HepG2 (cell line): ENCODE data around the gene CHDH. TPM values are rescaled to one million over a fixed set of nuclear protein-coding genes. Genes with fewer than 3 reads are reported as not detected.

Experiments
- HOXA5 ChIP-seq: sonication (generic); formaldehyde crosslinking; IDR thresholded peaks from 2 replicates; pipeline ENCODE4 v1.4.0; 2020; ENCODE audit warnings: missing genetic modification reagents
- MAFG ChIP-seq: sonication (generic); formaldehyde crosslinking; IDR thresholded peaks from 2 replicates; pipeline ENCODE4 v1.5.1; 2020; ENCODE audit warnings: mild to moderate bottlenecking, missing genetic modification reagents
- NONO ChIP-seq, 2 experiments: fragments of 450-650 bp in 1 of 2; sonication (generic) in 1 of 2; formaldehyde crosslinking in 1 of 2; IDR thresholded peaks in 1 of 2; conservative IDR thresholded peaks in 1 of 2; 2 replicates each; pipeline versions ENCODE4 v1.6.1 to v1.8.0; 2017 to 2022; ENCODE audit warnings: mild to moderate bottlenecking in 1 of 2, missing genetic modification reagents in 1 of 2, moderate library complexity in 1 of 2
- TFDP2 ChIP-seq: sonication (generic); formaldehyde crosslinking; IDR thresholded peaks from 2 replicates; pipeline ENCODE4 v1.4.0; 2020; ENCODE audit warnings: missing genetic modification reagents
- ZBTB38 ChIP-seq: sonication (generic); formaldehyde crosslinking; IDR thresholded peaks from 2 replicates; pipeline ENCODE4 v1.5.1; 2020; ENCODE audit warnings: mild to moderate bottlenecking, missing genetic modification reagents
- ZBTB40 ChIP-seq, 2 experiments: fragments of 450-650 bp in 1 of 2; sonication (generic) in 1 of 2; formaldehyde crosslinking in 1 of 2; IDR thresholded peaks; 2 replicates each; pipeline versions ENCODE4 v1.6.1 to v1.8.0; 2016 to 2022; ENCODE audit warnings: antibody characterized with exemption in 1 of 2, mild to moderate bottlenecking in 1 of 2, missing genetic modification reagents in 1 of 2
- ZNF407 ChIP-seq: sonication (generic); formaldehyde crosslinking; IDR thresholded peaks from one replicate; pipeline ENCODE4 v1.5.1; 2020; ENCODE audit warnings: mild to moderate bottlenecking, missing genetic modification reagents; ENCODE audit errors: not compliant biosample characterization
- ZSCAN25 ChIP-seq: sonication (generic); formaldehyde crosslinking; IDR thresholded peaks from 2 replicates; pipeline ENCODE4 v1.8.0; 2022; ENCODE audit warnings: mild to moderate bottlenecking, missing genetic modification reagents
- polyA plus RNA-seq, 8 experiments: library from polyadenylated mRNA; depleted of rRNA in 3 of 8; stranded (reverse) in 7 of 8; unstranded in 1 of 8; fragments of >200 nt; fragmentation: Illumina TruSeq in 4 of 8; extraction: Trizol in 4 of 8; gene quantifications; 2 replicates each; pipeline versions ENCODE4 v1.2.1 to v1.2.3, GENCODE V29; 2011 to 2016; ENCODE audit warnings: low read depth in 4 of 8, missing spikeins in 1 of 8, mixed read lengths in 1 of 8; ENCODE audit not compliant: insufficient read depth in 1 of 8
- total RNA-seq, 5 experiments: library from RNA; depleted of rRNA; stranded (reverse); fragments of >200 nt; fragmentation: Illumina TruSeq; extraction: Trizol; gene quantifications; 2 replicates each; pipeline ENCODE4 v1.2.3, GENCODE V29; 2016; ENCODE audit warnings: low read depth in 1 of 5

The CHDH gene
- total and polyA plus RNA-seq, 2 of the 13 experiments (the other 11 are each of a cell fraction or from before 2014, with no cell fraction given), result 28.1 to 48.9 TPM

- TF ChIP-seq ZBTB40 (IDR thresholded peaks at IDR 0.05), result no peak
- TF ChIP-seq ZBTB40 (CRISPR knock-in tag; IDR thresholded peaks at IDR 0.05), result peak; percentile 81
- no peak for TF ChIP-seq ZNF407 (CRISPR knock-in tag)
- TF ChIP-seq NONO (IDR thresholded peaks at IDR 0.05), result no peak
- TF ChIP-seq NONO (CRISPR knock-in tag; conservative IDR thresholded peaks at IDR 0.05), result peak; percentile 97
- TF ChIP-seq TFDP2, result peak; percentile 97
- no peak for TF ChIP-seq MAFG (CRISPR knock-in tag)
- TF ChIP-seq ZSCAN25, result no peak; the same call in 1 of the 2 replicates
- 0 out of 2 replicates have a peak, but pooled peaks have one; percentile 63 for TF ChIP-seq HOXA5
- TF ChIP-seq ZBTB38 (CRISPR knock-in tag), result peak; percentile 66
These were observed at the start of gene CHDH, which contains the start of gene IL17RB (continued) for GRCh38 chr3:53846134-53846850.
